Stimulated activated CD8-positive, alpha-beta memory T cell treated with anti-CD3 and anti-CD28 coated beads, Interleukin-2, amount 100 ng/mL, for 1 hour (primary cell): ENCODE data around the gene GUK1.
"Not testable (repeated sequence)": the region's sequence is repeated elsewhere in the genome, so short reads cannot be mapped to it uniquely, and the experiment has no call there.

Experiments used
- DNase-seq, 2 donors: peaks; one replicate each; pipeline ENCODE4 v3.0.0-alpha.2; 2020; ENCODE audit warnings: low read depth in 2 of 2

The GUK1 gene

DNA sequence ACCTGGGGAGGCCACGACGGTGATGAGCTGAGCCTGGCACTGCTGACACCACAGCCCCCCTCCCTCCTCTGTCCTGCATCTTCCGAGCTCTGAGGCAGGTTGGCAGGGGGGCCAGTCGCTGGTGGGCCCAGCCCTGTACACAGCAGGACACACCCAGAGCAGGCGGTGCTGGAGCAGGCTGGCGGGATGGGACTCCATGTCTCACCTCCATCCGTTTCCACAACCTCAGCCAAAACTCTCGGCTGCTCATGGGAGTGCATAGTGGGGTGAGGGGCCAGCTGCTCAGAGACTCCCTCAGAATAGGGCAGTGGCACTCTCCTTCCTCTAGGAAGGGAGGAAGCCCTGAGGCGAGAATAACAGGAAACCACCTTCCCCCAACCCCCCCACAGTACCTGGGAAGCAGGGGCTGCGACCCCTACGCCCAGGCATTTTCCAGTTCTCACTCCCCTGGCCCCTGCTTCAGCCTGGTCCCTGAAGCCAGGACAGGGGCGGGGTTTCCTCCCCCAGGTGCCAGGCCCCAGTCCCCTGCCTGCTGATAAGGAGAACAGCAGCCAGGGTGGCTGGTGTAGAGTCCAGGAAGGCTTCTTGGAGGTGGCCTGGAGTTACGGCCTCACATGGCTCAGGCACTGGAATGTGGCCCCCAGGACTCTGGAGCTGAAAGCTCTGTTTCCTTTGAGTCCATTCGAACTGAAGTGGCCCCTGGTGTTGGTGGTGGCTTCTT lies 22.4 kb downstream of the GUK1 start:
- no peak for DNase-seq

DNA sequence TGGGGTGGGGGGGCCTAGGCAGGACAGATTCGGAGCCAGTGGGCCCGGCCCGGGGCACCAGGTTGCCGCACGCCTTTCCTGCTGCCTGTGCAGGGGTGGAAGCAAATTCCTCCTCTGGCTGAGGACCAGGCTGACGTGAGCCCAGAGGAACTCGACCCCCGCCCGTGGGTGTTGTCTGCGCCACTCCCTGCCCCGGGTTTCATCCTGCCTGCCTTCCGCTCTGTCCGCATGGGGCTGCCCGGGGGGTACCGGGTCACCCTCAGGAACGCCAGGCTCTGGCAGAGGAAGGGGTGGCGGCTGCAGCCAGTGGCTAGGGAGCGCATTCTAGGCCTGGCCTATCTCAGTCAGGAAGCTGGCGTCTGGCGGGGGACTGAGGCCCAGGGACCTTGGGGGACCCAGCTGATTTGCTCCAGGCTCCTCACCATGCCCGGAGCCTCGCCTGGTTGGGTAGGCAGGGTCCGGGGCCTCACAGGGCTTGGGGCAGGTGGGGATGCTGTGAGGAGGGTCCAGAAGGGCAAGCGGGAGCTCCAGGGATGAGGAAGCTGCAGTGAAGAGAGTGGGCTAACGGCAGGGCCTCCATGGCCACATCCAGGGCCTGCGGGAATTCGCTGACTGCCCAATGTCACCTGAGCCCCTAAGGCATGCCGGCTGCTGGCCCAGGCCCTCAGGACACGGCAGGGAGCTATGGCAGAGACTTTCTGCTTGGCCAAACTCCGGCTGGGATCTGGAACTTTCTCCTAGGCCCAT lies 23.1 kb downstream of the GUK1 start:
- DNase-seq: no peak

DNA sequence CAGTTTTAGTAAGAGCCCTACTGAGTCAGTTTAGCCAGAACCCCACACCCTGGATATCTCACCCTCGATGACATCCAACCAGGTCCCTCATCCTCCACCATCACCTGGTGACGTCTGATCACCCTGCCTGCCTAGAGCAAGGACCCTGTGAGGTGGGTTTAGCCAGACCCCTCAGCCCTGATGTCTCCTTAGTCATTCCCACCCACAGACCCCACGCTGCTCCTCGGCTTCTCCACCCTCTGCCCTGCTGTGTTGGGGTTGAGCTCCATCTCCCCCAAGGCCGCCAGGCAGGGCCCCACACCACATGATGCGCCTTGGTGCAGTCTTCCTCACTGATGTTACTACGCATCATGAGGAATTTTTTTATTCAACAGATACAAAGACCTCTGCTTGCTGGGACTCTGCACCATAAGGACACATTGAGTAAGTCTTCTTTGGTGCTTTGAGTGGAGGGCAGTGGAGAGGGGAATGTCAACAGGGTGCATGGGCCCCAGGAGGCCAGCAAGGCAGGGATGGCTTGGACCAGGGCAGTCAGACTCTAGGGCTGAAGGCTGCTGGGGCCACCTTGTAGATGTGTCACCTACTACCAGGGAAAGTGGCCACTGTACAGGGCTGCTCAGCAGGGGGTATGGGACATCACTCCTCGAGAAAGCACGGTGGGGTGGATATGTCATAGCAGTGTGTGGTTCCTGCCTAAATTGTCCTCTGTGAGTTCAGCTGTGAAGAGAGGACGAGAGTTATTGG lies 23.9 kb downstream of the GUK1 start:
- DNase-seq: no peak

DNA sequence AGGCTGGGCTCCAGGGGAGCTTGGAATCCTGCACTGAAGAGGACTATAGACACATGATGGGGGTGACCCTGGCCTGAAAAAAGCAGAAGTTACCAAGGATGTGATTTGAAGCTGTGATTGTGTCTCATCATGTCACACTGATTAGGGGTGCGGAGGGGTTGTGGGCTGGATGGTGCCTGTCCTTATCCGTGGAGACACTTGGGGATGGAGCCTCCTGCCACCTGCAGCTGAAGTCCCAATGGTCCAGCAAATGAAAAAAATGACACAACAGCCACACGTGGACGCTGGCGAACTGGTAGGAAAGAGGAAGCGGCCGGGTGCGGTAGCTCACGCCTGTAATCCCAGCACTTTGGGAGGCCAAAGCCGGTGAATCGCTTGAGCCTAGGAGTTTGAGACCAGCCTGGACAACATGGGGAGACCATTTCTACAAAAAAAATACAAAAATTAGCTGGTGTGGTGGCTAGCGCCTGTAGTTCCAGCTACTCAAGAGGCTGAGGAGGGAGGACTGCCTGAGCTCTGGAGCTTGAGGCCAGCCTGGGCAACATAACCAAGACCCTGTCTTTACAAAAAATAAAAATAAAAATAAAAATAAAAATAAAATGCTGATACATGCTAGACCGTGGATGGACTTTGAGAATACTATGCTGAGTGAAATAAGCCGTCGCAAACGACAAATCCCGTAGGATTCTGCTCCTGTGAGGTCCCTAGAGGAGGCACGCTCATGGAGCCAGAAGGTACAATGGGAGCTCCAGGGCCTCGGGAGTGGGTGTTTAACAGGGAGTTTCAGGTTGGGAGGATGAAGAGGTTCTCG lies 24.7 kb downstream of the GUK1 start:
- no peak for DNase-seq

DNA sequence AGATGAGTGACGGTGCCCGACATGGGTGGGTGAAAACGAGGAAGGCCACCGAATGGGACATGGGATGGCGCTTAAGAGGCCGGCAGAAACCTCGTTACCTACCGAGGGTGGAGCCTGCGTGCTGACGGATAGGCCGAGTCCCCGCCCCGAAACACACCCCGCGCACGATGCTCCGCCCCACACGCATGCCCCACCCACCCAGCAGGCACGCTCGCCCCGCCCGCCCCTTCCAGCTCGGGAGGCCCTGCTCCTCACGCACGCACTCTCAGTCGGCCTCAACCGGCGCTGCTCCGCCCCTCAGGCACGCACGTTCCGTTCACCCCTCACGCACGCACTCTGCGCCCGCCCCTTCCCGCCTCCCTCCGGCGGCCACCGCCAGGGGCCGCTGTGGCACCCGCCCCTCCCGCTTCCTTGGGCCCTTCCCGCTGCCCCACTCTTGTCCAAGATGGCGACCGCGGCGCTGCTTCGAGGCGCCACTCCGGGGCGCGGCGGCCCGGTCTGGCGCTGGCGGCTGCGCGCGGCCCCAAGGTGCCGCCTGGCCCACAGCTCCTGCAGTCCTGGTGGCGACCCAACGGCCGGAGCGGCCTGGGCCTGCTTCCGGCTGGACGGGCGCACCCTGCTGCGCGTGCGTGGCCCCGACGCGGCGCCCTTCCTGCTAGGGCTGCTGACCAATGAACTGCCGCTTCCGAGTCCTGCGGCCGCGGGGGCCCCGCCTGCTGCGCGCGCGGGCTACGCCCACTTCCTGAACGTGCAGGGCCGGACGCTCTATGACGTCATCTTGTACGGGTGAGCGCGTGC lies 25.5 kb downstream of the GUK1 start, which contains the start of gene IBA57:
Gene IBA57, plus strand, starts transcription at position 433 of the 798 bp plus-strand sequence. Its CDS starts 13 bp downstream, at position 446.
- DNase-seq: peak; percentile 99 to 100

DNA sequence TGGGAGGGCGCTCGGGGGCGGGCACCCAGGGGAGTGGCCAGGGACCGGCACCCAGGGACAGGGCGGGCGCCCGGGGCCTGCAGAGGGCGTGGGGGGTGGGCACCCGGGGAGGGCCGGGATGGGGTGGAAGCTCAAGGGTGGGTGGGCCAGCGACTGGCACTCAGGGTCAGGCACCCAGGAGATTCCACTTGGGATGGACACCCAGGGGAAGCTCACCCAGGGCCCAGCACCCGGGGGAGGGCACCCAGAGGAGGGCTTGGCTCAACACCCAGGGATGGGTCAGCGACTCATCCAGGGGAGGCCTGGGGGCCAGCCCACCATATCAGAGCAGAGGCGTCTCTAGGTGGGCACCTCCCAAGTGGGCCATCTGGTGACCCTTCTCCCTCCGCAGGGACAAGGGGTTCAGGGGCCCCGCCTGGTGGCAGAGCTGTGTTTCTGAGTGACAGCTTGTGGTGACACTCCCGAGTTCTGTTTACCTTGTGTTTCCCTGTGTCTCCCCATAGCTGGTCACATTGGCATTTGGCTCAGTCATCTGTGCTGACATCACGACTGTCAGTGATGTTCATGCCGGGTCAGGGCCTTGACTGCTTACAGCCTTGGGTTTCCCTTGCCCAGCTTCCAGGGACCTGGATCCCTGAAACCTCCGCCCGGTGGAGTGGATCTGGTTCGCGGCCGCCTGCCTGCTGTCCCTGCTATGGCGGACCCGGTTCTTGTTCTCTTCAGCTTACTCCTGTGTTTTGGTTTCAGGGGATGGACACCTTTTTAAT lies 26.3 kb downstream of the GUK1 start:
- peak in 1 of 2 donors; percentile 24 for DNase-seq

DNA sequence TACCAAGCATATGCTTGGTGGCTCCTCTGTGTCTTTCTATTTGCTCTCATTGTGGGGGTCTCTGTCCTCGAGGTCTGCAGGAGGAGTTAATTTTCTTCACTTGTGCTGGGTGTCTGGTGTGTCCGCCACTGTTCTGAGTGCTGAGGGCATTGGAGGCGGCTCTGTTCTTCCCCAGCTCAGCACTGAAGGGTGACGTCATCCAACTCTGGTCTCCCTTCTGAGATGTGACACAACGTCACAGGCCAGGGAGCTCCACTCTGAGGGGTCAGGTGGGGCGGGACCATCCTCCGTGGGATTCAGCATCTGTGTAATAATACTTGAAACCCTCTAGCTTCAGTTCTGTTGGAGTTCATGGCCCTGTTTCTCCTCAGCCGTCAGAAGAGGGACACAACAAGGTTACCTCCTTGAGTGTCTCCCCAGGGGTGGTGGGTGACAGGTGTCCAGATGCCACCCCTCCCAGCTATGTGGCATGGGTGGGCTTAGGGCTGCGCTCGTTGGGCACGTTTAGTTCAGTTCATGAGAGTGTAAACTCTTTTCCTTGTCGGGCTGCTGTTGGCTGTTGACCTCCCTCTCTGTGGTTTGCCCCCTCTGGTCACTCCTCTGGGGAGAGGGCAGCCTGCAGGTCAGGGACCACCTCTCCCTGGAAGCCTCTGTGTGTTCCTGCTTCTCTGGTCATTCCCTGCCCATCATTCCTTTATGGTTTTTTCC lies 28.6 kb downstream of the GUK1 start:
- DNase-seq: no peak

DNA sequence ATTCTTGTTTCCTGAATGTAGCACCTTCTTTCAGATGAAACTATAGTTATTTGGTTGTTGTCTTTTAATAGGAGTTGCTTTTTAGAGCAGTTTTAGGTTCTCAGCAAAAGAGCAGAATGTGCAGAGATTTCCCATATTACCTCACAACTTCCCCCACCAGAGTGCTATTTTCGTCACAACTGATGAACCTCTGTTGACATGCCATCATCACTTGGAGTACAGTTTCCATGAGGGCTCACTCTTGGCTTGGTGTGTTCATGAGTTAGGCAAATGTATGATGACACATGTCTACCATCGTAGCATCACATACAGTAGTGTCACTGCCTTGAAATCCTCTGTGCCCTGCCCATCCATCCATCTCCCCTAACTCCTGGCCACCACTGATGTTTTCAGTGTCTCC lies 29.3 kb downstream of the GUK1 start:
- DNase-seq: no peak

DNA sequence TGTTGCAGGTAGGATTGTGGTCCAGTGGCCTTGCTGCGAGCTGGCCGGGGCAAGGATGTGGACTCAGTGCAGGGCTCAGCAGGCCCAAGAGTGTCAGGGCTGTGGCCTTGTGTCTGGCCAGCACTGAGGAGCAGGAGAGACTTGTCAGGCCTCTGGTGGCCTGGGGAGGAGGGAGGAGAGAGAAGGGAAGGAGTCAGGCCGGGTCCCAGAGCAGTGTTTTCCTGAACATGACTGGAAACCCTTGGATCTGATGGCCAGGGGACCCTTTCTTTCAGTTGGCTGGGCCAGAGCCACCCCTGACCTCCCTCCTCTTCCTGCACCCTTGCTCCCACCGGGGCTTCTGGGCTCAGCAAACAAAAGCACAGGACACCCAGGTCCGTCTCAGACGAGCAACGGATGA lies 30.6 kb downstream of the GUK1 start:
- no peak for DNase-seq

DNA sequence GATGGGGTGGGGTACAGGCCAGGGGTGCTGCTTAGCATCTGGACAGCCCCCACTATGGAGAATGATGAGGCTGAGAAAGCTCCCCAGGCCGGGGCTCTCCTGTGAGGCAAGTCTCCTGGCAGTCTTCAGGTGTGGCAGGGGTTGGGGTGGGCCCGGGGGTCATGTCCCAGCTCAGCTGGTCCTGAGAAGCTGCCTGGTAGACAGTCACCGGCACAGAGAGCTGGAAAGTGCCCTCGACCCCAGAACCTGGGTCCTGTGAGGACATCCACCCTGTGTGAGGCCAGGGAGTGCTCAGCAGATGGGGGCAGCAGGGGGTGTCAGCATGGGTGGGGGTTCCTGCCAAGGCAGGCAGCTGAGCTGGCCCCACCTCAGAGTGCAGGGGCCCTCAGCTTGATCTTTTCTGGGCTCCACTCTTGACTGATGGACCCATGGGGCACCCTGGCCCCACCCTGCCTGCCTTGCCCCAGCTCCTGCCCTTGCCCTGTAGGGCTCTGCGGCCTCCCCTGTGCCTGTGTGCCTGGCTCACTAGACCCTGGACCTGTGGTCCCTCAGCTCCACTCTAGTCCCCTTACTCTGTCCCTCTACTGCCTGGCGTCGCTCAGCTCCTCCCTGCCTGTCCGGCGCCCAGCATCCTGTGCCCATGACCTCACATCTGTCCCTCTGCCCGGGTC lies 31.3 kb downstream of the GUK1 start:
- DNase-seq: no peak

DNA sequence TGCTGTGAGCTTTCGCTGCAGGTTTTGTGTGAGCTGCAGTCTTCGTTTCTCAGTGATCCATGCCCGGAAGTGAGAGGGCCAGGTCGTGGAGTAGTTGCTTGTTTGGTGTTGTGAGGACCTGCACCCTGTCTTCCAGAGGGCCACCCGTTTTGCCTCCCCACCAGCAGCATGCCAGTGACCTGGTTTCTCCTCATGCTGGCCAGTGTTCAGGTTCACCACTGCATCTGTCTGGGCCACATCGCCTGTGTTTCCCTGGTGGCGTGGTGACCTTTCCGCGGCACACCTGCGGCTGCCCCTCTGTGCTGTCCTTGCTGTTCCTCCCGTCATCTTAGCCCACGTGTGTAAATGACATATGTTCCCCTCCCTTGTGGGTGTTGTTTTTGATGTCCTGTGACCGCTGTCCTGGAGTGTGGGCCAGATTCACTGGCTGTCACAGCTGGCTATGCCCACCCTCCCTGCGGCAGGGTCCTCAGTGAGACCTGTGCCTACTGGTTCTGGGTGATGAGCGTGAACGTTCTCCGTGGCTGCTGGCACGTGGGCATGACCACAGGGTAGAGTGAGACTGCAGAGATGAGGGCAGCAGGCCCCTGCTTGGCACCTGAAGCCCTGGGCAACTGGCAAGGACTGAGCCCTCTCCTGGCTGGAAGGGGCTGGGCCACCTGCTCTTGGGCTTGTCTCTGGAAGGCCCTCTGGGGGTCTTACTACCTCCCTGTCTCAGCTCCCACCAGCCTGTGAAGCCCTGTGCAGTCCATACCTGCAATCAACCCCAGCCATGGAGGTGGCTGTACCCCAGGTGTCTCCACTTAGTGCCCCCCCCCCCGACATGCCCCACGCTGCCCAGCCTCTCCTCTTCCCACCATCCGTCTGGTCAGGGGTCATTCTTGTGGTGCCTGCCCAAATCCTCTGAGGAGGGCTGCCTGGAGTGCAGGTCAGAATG lies 32.8 kb downstream of the GUK1 start:
- no peak for DNase-seq

DNA sequence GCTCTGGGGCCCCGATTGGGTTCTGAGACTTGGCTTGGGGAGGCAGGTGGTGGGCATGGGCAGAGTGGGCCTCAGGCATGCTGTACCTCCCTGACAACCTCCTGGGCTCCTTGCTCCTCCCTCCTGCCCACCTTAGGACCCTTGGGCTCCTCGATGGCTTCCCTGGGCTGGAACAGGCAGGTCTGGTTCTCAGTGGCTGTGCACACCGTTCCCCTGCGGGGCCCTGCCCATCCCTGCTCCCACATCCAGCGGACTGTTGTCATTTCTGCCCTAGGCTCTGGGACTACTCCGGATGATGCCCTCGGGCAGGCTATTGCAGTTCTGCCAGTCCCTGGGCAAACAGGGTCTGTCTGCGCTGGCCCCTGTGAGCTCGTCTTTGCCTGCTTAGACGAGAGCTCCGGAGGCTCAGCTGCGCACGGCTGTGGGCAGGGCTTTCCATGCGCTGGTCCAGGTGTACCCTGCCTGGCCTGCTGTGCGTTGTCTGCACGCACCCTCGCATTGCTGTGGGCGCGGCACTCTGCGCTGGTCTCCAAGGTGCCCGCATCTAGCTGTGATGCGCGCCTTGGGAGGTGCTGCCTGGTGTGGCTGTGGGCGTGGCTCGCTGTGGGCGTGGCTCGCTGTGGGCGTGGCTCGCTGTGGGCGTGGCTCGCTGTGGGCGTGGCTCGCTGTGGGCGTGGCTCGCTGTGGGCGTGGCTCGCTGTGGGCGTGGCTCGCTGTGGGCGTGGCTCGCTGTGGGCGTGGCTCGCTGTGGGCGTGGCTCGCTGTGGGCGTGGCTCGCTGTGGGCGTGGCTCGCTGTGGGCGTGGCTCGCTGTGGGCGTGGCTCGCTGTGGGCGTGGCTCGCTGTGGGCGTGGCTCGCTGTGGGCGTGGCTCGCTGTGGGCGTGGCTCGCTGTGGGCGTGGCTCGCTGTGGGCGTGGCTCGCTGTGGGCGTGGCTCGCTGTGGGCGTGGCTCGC lies 33.7 kb downstream of the GUK1 start:
- DNase-seq: not testable (repeated sequence)

DNA sequence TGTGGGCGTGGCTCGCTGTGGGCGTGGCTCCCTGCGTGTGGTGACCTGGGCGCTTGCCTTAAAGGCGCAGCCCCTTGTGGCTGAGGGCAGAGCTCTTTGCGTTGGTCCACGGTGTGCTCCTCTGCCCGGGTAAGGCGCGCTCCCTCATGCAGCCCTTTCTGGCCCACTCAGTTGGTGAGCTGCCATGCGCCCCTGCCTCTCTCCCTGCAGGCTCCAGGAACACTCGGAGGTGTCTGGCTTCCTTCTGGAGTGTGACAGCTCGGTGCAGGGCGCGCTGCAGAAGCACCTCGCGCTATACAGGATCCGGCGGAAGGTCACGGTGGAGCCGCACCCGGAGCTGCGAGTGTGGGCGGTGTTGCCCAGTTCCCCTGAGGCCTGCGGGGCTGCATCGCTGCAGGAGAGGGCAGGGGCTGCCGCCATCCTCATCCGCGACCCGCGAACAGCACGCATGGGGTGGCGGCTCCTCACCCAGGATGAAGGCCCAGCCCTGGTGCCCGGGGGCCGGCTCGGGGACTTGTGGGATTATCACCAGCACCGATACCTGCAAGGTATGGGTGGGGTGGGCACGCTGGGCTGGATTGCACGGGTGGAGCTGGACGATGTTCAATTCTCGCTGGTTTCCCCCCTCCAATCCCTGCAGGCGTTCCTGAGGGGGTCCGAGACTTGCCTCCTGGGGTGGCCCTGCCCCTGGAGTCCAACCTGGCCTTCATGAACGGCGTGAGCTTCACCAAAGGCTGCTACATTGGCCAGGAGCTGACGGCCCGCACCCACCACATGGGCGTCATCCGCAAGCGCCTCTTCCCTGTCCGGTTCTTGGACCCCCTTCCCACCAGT lies 34.6 kb downstream of the GUK1 start:
- peak in 1 of 2 donors; percentile 20 for DNase-seq

DNA sequence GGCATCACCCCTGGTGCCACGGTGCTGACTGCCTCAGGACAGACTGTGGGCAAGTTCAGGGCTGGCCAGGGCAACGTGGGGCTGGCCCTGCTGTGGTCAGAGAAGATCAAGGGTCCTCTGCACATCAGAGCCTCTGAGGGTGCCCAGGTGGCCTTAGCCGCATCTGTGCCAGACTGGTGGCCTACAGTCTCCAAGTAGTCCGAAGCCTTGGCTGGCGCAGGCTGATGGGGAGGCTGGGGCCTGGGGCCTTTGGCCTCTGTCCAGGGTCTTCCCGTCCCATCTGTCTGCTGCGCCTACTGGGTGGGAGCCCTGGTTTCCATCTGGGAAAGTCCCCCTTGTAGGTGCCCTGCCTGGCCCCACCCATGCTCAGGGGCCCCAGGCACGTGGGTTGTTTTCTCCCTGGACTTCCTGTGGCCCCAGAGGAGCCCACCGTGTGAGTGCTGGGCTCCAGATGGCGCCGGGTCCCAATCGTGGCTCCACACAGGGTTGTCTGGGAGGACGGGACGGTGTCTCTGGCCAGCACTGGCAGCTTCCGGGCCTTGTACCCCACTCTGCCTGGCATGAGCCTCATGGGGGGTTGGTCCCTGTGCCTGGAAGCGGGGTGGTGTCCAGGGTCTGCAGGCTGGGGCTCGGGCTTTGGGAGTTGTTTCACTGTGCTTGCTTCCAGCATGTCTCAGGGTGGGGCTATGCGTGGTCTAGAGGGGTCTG lies 35.4 kb downstream of the GUK1 start:
- no peak for DNase-seq

DNA sequence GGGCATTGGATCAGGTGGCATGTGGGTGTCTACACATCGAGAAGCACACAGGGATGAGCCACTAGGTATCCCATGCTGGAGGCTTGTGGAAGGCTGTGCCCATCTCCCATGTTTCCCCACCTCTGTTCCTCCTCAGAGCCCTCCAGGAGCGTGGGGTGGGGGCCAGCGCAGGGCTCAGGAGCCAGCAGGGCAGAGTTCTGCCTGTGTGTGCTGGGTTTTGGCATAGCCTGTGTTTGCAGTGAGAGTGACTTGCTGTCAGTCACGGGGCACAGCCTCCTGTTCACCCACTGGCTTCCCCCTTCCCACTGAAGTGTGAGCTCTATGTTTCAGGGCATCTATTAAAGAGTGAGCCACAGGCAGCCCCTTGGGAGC lies 35.9 kb downstream of the GUK1 start:
- no peak for DNase-seq
